GM19240 (cell line): ENCODE measurements around the gene NDUFB7.
"Not testable (repeated sequence)": the region's sequence is repeated elsewhere in the genome, so short reads cannot be mapped to it uniquely, and the experiment has no call there.

Experiments
- DNase-seq: peaks from one replicate; pipeline ENCODE4 v3.0.0; 2011; ENCODE audit warnings: low spot score; ENCODE audit not compliant: insufficient read length

NDUFB7 gene

DNA sequence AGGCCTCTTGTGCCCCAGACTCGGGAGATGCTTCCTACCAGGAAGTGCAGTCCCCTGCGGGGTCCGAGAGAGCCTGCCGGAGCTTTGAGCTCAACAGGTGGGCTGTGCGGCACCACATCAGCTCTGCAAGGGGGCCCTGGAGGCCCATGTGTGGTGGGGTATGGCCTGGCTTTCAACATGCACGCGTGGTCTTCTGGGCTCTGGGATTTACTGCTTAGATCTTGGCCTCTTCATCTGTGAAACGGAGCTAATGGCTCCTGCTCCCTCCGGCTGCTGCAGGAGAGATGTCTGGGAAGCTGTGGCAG lies 18.0 kb downstream of the NDUFB7 start:
- DNase-seq = no peak

DNA sequence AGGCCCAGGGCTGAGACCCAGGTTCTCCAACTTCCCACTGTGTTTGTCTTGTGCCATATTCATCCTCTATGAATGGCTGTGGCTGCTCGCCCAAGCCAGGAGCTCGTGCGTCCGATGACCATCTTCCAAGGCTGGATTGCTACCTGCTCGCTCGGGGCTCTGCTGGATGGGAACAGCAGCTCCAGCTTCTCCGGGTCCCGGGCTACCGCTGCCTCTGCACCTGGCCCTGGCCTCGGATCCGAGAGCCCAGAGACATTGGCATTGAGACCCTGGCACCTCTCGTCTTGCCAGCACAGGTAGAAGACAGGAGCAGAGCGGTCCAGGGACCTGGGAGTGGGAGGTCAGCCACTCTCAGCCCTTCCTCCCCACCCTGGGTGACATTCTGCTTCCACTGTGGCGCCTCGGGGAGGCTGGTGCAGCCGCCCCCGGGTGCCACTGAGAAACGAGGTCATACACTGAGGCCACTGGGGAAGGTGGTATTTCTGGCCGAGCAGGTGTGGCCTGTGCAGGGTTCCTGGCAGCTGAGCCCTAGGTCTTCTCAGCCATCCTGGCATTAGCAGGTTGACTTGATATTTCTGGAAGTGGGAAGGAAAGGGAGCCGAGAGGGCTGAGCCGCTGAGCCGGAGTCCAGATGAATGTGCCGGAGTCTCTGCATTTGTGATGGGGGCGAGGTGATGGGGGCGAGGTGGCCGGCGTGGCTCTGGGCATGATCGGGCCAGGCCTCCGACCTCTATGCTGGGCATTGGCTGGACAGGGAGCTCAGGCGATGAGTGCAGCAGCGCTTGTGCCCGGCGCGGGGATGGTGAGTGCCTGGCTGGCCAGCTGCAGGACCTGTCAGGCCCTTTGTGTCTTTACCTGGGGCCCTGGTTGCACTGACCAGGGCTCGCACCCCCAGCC lies 18.6 kb downstream of the NDUFB7 start:
- DNase-seq = no peak

DNA sequence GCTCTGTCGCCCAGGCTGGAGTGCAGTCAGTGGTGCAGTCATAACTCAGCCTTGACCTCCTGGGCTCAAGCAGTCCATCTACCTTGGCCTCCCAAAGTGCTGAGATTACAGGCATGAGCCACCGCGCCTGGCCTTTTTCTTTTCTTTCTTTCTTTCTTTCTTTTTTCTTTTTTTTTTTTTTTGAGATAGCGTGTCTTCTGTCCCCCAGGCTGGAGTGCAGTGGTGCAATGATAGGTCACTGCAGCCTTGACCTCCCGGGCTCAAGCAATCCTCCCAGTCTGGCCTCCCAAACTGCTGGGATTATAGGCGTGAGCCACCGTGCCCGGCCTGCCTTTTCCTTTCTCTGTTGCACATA lies 19.9 kb downstream of the NDUFB7 start:
- not testable (repeated sequence) for DNase-seq

DNA sequence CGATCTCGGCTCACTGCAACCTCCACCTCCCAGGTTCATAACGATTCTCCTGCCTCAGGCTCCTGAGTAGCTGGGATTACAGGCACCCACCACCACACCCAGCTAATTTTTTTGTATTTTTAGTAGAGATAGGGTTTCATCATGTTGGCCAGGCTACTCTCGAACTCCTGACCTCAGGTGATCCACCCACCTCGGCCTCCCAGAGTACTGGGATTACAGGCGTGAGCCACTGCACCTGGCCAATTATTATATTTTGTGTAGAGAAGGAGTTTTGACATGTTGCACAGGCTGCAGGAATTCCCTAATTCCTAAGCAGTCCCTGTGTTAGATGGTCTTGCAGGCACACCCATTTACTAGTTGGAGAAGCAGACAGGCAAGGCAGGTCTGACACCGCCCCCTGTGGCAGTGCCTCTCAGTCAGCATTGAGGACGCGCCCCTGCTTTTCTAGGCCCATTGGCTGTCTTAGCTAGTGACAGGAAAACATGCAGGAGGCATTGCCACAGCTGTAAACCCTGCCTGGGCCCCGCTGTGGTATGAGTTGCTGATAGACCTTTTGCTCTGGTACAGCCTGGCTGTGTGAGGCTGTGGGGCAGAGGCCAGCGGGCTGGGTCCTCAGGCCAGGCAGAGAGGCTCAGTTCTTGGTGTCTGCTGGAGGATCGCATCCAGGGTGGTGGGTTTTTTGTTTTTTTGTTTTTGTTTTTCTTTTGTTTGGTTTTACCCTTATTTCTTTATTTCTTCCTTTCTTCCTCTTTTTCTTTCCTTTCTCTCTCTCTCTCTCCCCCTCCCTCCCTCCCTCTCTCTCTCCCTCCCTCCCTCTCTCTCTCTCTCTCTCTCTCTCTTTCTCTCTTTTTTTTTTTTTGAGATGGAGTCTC lies 20.5 kb downstream of the NDUFB7 start:
- peak; percentile 50 for DNase-seq

DNA sequence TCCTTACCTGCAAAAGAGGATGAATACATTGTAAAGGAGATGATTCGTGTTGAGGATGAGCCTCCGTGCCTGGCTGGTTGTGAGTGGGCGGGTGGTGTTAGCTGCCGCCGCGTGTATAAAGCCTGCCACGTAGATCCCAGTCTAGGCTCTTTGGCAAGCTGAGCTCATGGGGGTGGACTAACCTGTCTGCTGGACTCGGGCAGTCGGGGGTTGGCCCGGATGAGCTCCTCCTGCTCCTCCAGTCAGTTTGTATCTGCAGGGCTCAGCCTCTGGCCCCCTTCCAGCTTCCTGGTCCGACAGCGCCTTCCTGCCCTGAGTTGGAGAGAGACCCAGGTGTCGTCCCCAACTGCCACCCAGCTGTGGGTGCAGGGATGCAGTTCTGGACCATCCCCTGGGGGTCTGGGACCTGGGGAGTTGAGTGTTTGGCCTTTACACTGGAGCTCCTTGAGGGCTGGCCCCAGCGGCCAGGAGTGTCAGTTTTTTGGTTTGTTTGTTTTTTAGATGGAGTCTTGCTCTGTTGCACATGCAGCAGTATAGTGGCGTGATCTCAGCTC lies 21.6 kb downstream of the NDUFB7 start:
- DNase-seq = no peak

DNA sequence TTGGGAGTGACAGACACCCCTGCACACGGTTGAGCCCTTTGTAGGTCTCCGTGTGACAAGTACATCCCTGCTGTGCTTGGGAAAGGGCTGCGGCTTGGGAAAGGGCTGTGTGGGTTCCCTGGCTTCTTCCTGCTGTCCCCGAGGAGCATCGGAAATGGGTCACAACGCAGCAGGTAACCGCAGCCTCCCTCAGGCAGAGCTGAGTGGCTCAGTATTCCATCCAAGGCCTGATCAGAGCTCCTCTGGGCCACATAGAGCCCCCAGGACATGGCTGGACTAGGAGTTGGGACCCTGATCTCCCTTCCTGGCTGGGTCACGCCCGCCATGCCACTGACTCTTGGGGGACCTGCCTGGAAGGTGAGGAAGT lies 26.2 kb downstream of the NDUFB7 start:
- DNase-seq = no peak

DNA sequence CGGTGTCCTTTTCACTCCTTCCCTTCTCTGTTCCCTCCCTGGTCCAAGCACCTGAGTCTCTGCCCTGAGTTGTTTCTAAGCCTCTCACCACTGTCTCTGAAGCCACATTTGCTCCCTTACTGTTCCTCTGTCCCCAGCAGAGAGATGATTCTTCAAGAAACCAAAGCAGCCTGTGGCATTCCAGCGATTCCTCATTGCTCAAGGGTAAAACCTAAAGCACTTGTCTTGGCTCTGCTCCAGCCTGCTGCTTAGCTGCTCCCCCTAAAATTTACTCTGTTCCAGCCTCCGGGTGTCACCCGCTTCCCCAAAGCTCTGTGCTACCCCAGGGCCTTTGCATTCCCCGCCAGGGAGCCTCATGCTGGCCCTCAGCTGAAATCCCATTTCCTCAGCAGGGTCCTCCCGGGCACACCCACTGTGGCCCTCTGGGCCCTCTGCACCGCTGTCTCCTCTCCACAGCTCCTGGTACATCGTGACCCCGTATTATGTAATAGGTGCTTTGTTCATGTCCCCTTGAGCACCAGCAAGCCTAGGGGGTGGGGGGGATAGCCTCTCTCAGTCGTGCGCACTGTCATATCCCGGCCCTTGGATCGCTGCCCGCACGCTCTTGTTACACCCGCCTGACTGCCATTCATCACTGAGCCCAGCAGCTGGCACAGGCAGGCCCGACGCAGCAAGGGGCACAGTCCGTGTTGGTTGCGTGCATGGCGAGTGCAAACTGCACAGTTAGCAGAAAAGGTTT lies 26.7 kb downstream of the NDUFB7 start:
- DNase-seq = no peak

DNA sequence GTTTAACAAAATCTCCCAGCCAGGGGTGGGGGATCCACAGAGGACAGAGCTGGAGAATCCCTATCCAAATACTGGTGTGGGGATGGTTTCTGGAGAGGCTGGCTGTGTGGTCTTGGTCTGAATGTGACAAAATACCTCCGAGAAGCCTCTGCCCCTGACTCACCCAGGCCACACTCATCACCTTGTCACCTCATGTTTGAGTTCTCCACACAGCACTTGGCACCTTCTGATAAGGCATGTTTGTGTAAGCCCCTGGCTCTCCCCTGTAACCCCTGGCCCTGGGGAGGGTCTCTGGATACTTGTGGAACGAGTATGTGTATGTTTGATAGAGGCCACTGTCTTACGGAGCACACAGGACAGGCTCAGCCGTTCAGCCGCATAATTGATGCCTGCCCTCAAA lies 27.8 kb downstream of the NDUFB7 start:
- no peak for DNase-seq

DNA sequence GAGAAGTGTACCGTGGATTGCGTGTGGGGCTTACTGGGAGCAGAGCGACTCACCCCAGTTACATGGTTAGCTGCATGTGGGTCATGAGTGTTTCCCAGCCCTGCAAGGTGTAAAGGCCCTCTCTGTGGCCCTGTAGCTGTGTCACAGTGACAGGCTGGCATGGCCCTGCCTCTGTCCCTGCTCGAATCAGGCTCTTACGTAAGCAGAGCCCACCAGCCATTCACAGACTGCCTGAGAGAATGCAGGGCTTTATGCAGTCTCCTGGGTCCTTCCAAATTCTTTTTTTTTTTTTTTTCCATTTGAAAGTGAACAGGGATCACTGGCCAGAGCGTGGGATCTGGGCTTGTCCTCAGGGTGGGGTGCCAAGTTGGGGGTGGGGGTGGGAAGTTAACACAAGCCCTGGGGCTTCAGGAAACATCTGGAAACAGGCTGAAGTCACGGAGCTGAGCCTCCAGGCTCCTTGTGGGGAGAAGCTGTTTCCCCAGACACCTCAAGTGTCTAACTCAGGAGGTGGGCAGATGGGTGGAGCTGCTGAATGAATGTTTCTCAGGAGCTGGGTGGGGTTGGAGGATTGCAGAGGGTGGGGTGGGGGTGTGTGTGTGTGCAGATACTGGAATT lies 29.0 kb downstream of the NDUFB7 start:
- DNase-seq = no peak

DNA sequence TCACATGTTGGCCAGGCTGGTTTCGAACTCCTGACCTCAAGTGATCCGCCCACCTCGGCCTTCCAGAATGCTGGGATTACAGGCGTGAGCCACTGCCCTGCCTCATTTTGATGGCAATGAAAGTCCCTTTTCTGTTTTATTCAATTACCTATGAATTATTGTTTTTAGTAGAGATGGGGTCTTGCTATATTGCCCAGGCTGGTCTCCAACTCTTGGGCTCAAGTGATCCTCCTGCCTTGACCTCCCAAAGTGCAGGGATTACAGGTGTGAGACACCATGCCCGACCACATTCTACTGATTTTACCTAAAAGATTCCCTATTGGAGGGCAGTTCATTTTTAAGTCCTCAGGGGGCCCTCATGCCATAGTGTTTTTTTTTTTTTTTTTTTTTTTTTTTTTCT lies 29.9 kb downstream of the NDUFB7 start:
- not testable (repeated sequence) for DNase-seq

DNA sequence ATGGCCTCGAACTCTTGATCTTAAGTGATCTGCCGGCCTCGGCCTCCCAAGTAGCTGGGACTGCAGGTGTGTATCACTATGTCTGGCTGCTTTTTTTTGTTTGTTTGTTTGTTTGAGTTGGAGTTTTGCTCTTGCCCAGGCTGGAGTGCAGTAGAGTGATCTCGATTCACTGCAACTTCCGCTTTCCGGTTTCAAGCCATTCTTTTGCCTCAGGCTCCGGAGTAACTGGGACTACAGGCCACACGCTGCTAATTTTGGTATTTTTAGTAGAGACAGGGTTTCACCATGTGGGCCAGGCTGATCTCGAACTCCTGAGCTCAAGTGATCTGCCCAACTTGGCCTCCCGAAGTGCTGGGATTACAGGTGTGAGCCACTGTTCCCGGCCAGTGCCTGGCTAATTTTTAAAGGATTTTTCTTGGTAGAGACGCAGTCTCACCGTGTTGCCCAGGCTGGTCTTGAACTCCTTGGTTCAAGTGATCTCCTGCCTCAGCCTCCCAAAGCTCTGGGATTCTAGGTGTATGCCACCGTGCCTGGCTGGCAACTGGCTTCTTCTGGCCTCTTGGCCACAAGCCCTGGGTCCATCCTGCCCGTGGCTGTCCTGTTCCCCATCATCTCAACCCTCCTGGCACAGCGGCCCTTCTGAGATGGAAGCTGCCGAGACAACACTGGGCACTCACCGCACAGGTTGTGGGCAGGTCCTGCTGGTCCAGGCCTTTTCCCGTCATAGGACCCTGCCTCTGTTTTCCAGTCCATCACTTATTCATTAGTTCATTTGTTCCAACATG lies 30.9 kb downstream of the NDUFB7 start:
- DNase-seq = no peak

DNA sequence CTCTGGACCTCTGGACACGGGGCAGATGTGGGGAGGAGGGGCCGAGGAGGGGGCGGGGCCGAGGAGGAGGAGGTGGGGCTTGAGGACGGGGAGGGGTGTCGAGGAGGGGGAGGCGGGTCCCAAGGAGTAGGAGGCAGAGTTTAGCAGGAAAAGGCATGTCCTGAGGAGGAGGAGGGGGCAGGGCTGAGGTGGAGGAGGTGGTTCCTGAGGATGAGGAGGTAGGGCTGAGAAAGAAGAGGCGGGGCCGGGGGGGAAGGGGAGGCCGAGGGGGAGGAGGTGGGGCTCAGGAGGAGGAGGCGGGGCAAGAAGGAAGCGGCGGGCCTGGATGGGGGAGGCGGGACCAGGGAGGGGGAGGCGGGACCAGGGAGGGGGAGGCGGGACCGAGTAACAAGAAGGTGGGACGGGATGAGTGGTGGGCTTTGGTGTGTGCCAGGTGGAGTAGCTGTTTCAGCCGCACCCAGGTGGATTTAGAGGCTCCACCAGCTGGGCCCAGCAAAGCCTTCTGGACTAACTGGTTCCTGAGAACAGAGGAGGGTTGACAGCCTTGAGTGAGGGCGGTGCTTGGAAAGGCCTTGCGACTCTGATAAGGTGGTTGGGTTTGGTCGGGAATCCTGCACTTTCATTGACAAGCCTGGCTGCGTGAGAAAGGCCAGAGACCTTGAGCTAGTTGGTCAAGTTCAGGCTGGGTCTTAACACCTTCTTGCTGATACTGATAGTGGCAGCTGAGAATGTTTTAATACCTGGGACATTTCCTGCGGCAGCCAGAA lies 34.8 kb downstream of the NDUFB7 start:
- no peak for DNase-seq

DNA sequence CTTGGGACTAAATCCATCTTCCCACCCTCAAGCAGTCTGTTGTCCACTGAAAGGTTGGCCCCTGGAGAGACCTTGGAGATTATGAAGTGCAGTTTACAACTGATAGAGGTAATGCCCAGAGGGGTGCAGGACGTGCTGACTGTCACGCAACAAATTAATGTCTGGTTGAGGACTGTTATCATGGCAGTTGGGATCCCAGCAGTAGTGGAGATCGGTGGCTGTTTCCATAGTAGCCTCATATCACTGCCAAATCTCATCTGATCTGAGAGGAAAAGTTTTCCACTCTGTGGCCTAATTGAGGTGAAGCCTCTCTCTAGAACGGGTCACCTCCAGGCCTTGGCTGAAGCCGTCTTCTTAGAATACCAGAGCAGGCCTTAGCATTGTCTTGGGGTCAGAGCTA lies 38.4 kb downstream of the NDUFB7 start:
- DNase-seq = no peak

DNA sequence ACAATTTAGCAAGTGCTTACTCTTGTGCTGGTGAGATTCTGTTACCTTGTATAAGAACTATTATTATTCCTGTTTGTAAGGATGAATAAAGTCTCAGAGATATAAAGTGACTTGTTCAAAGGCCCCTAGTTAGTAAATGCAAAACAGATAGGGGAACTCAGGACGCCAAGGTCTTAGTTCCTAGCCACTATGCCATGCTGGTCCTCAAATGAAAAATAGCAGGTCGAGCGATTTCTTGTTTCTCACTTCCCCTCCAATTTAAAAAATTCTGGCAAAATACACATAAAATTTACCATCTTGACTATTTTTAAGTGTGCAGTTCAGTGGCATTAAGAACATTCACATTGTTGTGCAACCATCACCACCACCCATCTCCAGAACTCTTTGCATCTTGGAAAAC lies 41.4 kb downstream of the NDUFB7 start:
- DNase-seq = no peak

DNA sequence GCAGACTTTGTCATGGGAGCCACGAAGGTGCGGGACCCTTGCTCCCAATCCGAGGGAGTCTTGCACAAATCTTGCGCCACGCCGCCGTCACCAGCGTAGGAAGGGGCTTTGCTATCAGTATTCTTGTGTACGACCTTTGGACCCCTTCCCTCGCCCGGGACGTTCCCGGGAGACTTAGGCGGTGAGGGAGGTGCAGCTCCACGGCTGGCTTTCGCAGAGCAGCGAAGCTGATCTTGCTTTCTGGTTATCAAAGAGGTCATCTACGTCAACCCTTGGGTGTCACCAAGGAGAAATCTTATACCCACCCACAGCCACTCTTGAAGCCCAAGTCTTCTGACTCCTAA lies 41.9 kb downstream of the NDUFB7 start:
- no peak for DNase-seq

DNA sequence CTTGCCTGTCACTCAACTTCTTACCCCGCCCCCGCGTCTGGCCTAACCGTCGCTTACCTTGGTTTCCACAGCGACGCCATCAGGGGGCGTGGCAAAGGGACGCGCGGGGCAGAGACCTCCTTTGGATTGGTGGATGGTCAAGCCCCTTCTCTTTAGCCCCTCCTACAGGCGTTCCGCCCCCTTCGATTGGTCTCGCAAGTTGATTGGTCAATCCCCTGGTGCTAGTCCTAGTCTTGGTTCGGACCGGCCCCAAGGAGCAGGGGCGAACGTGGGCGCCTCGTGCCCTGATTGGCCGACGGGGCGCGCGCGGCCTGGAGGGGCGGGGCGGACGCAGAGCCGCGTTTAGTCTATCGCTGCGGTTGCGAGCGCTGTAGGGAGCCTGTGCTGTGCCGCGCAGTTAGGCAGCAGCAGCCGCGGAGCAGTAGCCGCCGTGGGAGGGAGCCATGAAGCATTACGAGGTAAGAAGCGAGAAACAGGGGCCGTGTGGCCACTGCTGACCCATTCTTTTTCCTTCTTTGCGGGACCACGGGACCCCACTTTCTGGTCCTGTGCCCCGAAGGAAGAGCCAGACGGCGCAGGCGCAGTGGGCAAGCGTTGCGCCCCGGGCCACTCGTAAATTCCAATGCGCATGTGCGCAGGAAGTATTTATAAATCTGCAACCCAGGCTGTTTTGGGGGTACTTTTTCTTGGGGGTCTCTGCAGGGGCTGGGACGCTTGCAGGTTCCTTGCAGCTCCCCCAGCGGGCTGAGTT lies 42.4 kb downstream of the NDUFB7 start, which contains the start of gene TECR:
TSS of gene TECR (plus strand) at position 341 of the 751 bp plus-strand sequence. CDS start at position 444, 103 bp downstream.
- DNase-seq = peak; percentile 85

DNA sequence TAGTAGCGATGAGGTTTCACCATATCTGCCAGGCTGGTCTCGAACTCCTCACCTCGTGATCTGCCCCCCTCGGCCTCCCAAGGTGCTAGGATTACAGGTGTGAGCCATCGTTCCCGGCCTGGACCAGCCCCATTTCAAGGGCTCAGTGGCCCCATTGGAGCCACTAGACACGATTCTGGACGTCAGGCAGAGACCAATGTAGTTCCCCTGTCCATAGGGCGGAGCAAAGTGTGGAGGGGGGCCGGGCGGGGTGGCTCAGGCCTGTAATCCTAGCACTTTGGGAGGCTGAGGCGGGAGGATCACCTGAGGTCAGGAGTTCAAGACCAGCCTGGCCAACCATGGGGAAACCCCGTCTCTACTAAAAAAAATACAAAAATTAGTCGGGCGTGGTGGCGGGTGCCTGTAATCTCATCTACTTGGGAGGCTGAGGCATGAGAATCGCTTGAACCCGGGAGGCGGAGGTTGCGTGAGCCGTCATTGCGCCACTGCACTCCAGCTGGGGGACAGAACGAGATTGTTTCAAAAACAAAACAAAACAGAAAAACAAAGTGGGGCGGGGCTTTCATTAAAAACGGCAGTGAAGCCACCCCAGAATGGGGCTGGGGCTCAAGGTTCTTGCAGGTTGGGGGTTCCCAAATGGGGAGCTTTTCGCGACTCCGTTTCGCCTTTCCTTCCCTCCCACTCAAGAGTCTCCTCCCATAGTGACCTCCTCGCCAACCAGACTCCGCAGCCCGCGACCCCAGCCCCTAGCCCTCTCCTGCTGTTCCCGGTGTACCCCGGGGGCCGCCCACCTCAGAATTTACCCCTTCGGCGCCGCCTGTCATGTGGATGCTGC lies 43.2 kb downstream of the NDUFB7 start:
- no peak for DNase-seq

DNA sequence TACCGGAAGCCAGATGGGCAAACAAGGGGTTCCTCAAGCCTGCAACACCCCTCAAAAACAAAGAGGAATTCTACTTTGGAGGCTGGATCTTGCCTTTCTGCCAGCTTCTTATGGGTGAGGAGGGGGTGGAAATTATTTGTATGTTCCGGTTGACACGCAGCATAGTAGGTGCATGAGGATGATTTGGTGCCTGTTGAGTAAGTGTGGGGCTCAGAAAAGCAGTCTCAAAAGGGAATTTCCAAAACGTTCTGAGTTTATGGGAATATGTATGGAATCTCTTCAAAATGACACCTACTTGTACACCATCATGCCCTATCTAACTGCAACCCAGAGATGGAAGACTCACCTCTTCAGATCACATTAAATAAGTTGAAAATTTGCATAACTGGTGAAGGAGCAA lies 45.4 kb downstream of the NDUFB7 start:
- DNase-seq = no peak
